ENCODE results near the gene ADARB1.

GRCh38 chr21:45219517-45219916, 145.1 kb downstream of the ADARB1 start:
- TF ChIP-seq, protein P1, sequence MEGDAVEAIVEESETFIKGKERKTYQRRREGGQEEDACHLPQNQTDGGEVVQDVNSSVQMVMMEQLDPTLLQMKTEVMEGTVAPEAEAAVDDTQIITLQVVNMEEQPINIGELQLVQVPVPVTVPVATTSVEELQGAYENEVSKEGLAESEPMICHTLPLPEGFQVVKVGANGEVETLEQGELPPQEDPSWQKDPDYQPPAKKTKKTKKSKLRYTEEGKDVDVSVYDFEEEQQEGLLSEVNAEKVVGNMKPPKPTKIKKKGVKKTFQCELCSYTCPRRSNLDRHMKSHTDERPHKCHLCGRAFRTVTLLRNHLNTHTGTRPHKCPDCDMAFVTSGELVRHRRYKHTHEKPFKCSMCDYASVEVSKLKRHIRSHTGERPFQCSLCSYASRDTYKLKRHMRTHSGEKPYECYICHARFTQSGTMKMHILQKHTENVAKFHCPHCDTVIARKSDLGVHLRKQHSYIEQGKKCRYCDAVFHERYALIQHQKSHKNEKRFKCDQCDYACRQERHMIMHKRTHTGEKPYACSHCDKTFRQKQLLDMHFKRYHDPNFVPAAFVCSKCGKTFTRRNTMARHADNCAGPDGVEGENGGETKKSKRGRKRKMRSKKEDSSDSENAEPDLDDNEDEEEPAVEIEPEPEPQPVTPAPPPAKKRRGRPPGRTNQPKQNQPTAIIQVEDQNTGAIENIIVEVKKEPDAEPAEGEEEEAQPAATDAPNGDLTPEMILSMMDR (conservative IDR thresholded peaks at IDR 0.05) = no peak
- no peak for TF ChIP-seq ZFX (IDR thresholded peaks at IDR 0.05)

Measured in C4-2B (cell line).